Stimulated activated CD4-positive, alpha-beta T cell treated with anti-CD3 and anti-CD28 coated beads, Interleukin-1b, Interleukin-23, amount 100 ng/mL, for 24 hours (primary cell): ENCODE results near the gene MRPL2.

ENCODE experiments used
- DNase-seq, 4 experiments: peaks; one replicate each; pipeline ENCODE4 v3.0.0-alpha.2; 2020; ENCODE audit warnings: low read depth in 4 of 4, low spot score in 1 of 4

The MRPL2 gene

DNA sequence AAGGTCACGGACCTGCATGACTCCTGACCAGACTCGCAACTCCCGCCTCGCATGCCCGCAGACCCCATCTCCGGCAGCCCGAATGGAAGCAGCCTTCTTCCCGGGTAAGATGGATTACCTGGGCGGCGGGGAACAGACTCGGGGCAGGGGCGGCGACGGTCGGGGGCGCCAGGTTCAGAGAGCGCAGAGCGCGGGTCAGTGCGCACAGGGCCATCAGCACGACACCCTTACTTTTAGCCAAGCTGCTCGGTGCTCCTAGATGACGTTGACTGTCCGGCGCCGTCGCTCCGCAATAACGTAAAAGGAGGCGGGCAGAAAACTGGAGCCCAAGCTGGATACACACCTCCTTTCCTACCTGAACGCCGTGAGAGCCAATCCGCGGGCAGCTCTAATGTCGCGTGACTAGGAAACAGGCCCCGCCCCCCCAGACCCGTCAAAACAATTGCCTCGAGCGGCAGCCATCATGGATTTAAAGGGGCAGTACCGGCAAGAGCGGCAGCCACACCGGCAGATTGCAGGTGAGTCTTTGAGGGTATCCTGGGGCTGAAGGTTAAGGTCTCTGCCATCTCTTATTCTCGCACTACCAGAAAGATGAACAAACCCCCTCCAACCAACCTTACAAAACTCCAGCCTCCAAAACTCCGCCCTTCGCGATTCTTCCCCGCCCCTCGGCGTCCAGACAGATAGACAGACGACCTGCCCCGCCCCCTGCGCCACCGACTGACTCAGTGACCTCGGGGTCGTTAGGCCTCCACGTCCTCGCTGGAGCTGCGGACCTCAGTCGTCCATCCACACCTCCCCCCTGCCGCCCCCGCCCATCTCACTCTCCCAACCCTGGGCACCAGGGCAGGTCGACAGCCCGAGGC is at the start of gene MRPL2, which contains the start of gene KLC4:
TSS of gene MRPL2 (minus strand) at position 267 of the 866 bp plus-strand sequence. CDS start at position 214, 53 bp downstream.
TSS of gene KLC4 (plus strand) at position 464 of the 866 bp plus-strand sequence. CDS start 1,705 bp downstream, outside the sequence.
- peak; percentile 92 to 97 (median 93) for DNase-seq

DNA sequence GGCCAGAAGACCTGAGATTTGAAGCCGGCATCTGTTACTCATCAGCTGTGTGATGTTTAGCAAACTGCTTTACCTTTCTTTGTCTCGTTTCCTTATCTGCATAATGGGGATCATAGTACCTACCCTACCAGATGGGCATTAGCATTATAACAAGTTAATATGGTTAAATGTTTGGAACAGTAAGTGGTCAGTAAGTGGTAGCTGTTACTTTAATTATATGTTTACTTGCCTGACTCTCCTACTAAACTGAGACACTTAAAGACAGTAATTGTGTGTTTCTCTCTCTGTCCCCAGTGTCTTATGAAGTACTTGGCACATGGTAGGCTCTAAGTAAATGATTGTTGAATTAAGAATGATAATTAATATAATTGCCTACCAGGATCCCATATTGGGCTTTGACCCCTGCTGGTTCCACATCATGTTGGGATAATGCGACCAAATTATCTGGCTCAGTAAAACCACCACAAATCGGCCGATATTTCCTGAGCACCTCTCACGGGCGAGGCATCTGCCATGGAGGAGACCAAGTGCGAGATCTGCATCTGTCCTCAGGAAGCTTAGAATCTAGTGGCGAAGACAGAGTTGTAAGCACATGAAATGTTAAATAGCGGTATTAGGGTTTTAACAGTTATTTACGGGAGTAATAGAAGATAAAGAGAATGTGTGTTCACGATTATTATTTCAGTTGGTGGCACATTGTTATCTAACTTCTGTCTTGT is 48.3 kb upstream of the MRPL2 start:
- no peak for DNase-seq

DNA sequence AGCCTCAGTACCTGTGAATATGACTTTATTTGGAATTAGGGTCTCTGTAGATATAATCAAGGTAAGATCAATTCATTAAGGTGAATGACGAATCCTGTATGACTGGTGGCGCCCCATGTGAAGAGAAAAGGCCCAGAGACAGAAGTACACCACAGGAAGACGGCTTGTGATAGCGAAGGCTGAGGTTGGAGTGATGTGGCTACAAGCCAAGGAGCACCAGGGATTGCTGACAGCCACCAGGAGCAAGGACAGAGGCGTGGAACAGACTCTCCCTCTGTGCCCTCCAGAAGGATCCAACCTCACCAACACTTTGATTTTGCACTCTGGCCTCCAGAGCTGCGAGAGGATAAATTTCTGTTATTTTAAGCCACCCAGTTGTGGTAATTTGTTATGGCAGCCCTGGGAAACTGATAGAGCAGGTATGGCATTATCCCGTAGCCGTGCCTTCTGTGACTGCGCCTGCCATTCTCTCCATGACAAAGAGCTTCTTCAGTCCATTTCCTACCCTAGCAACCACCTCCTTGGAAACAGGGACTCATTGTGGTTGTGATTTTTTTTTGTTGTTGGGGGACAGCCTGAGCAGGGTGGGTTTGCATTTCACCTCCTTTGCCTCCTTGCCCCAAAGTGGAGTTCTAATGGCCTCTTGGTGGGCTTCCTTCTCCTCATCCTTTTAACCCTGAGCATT is 46.4 kb upstream of the MRPL2 start:
- no peak for DNase-seq

DNA sequence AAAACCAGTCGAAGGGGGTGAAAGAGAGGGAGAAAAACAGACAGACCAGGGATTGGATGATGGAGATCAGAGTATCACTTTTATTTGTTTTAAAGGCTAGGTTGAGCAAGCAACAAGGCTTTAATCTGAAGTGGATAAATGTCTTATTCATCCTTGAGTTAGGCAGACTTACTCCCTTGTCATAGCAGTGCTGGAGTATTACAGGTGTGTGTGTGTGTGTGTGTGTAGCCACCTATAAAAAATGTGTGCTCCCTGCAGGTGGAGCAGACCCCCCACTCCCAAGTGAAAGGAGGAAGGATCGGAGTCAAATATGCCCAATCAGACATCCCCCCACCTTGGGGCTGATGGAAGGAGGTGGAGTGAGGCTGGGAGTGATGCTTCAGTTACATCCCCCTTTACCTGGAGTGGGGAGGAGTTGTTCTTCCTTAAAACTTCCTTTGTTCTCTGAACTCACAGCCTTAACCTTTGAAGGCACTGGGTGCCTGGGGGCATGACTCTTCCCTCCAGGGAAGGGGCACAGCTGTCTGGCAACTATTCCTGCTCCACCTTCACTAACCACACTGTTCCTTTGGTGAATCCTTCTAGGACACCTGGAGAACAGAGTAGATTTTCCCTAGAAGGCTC is 44.1 kb upstream of the MRPL2 start:
- no peak for DNase-seq

DNA sequence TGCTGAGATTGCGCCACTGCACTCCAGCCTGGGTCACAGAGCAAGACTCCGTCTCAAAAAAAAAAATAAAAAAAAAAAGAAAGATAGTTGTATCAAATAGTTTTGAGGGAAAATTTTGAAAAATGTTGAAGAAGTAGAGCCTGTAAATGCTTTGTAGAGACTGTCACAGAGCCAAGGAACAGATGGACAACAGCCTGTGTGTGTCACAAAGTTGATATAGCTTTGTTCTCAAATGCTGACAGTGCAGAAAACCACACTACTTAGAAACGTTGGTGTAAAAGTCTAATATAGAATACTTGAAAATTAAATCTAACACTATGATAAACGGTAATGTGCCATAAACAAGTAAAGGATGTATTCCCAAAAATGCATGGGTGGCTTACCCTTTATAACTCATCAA is 42.3 kb upstream of the MRPL2 start:
- no peak for DNase-seq

DNA sequence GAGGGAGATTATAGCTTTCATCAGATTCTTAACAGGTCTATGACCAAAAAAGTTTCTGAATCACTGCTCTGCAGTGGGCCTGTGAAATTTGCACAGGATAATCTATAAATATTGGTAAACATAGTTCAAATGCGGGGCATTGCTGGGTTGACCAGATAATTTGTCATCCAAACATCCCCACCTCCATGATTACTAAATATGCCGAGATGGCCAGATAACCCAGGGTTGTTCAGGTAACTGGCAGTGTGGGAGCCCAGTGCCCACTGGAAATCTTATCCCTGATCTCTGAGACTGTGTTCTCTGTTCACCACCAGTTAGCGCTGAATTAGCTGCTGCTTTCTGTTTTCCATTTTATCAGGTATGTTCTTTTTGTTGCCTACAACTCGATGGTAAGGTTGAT is 38.3 kb upstream of the MRPL2 start:
- DNase-seq = no peak

DNA sequence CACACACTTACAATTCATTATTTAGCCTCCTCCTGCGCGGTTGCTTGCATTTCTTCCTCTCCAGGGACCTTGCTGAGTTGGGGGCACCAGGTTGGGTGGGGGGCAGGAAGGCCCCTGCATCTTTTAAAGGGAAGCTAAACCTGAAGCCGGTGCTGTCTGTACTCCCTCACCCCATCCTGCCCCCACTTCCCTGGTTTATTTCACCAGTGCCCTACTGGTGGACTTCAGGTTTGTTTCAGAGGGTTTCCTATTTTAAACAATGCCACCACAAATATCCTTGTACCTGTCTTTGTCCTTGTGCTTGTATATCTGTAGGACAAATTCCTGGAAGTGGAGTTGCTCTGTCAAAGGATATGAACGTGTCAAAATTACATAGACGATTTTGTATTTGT is 37.9 kb upstream of the MRPL2 start:
- DNase-seq = no peak

DNA sequence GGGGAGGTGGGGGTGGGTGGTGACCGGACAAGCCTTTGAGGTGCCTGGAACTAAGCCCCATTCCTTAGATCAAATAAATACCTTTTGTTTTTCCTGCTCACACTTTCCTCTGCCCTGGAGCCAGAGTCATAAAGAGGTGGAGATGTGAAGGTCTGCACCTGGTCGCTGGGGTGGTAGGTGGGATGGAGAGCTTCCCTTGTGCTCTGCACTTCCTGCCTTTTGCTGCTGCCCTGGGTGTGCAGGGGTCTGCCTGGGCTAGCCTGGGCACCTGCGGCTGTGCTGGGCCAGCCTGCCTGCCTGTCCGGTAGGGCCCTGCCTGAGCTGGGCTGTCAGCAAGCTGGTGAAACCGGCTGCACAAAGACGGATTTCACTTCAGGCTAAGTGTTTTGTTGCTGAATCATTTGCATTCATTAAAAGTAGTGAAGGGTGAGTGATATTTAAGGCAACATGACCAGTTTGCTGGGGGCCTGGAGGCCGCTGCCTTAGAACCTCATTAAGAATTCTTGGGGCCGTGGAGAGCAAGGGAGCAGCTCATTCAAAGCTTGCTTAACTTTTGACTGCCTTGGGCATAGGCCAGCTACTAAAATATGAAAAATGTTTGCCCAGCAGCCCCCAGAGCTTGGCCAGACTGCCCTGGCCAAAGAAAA is 37.3 kb upstream of the MRPL2 start:
- DNase-seq = no peak

DNA sequence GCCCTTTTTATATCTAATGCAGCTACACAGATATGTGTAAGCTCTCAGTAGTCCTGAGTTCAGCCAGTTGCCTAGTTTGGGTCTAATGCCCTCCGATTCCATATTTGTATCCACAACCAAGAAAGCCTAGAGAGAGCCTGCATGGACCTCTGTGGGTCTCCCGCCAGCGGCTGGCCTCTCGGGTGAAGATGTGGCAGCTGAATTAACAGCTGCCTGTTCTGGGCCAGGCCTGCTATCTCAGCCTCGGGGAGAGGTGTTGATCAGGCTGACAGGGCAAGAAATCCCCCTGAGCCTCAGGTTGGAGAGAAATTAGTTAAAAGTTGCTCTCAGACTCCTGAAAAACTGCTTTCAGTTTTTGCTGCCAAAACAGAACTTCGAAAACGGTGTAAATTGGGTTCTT is 36.7 kb upstream of the MRPL2 start:
- no peak for DNase-seq

DNA sequence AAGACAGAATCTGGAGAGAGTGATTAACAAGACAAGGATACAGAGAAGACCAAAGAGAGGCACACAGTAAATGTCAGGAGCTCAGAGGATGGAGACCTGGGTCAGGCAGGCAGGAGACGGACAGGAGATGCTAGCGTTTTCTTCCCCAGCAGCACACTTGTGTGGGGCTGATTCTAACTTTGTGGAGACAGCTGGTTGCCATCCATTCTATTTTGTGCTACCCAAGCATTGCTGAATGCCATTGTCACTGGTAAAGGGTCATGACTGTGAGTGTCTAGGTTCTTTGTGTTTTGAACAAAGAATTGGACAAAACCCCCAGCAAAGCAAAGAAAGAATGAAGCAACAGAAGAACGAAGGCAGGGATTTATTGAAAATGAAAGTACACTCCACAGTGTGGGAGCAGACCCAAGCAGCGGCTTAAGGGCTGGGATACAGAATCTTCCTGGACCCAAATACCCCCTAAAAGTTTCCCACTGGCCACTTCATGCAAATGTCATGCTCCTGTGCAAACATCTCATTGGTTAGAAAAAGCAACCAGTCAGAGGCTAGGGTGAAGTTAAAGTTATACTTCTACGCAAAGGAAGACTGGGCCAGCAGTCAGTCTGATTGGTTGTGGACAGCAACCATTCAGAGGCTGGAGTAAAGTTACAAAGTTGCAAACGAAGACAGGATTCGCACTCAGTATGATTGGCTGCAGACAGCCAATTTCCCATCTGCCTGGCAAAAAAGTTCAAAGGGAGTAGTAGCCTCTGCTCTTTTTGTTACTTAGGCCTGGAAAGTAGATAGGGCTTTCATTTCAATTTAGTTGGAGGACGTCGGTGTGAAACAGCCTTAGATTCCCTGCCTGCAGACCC is 34.4 kb upstream of the MRPL2 start:
- DNase-seq = no peak

DNA sequence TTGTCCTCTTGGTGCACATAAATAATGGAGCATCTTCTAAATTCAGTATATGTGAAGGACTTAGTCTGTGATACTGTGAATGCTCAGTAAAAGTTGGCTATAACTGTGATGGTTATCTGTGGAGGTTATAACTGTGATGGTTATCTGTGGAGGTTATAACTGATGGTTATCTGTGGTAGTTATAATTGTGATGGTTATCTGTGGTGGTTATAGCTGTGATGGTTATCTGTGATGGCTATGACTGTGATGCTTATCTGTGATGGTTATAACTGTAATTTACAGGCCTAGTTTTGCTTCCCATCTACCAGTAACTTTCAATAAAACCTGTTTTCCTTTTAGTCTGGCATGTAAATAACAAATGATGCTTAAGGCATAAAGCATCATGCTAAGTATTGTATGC is 33.4 kb upstream of the MRPL2 start:
- no peak for DNase-seq

DNA sequence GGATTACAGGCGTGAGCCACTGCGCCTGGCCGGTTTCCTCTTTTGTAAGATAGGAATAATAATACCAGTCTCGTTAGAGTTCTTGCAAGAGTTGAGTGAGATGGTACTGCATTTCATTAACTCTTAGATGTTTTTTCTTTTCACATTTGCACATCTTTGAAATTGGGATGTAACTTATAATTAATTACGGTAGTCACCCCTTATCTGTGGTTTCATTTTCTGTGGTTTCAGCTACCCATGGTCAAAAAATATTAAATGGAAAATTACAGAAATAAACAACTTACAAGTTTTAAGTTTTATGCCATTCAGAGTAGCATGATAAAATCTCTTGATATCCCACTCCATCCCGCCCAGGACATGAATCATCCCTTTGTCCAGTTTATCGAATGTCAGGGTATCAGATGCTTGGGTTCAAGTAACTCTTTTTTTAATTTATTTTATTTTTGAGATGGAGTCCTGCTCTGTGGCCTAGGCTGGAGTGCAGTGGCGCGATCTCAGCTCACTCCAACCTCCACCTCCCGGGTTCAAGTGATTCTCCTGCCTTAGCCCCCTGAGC is 32.3 kb upstream of the MRPL2 start:
- DNase-seq = no peak

DNA sequence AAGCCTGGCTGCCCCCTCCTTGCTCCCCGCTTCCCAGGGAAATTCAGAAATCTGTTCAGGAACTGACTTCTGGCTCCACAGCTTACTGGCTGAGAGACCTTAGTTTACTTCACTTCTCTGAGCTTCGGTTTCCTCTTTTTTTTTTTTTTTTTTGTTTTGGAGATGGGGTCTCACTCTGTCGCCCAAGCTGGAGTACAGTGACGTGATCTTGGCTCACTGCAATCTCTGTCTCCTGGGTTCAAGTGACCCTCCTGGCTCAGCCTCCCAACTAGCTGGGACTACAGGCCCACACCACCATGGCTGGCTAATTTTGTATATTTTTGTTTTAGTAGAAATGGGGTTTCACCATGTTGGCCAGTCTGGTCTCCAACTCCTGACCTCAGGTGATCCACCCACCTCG is 31.8 kb upstream of the MRPL2 start:
- DNase-seq = no peak

DNA sequence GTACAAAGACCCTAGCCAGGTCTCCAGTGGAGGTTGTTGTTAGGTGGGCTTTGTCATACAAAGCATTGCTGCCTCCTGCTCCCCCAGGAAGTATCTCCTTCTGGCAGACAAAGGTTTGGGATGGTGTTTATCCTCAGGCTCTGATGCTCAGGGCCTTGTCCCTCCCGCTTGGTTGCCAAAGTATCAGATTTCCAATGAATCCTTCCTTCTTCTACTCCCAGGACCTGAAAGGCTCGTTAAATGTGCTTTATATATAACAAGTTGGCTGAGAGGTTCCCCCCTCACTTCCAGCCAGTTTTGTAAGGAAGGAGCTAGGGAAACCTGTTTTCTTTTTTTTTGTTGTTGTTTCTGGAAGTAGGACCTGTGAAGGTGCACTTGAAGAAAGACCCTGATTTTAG is 31.3 kb upstream of the MRPL2 start:
- DNase-seq = no peak

DNA sequence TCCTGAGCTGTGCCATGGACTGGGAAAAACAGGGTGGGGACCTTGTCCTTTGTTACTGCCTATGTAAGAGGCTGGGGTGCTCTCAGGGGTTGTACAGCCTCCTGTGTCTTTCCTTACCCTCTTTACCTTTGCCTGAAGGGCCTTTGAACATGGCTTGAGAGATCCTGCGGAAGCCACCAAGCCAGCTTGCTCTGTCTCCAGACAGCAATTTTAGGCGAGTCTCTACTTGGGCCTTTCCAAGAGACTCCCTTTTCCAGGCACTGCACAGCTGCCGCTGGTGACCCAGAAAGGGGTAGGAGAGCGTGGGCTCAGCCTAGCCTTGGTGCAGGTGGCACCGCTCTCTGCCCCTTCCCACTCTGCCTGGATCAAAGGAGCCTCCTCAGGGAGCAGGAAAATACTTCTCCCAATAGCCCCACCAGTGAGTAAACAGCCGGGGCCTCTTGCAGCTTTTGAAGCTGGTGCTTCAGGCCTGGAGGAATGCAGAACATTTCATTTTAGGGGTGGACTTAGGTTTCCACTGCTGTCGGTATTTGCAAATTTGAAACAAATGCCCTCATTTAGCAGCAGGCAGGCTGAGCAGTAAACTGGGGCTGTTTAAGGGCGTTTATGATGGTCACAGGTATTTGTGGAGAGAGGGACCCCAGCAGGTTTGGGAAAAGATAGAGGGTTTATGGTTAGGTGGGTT is 30.8 kb upstream of the MRPL2 start:
- DNase-seq = no peak

DNA sequence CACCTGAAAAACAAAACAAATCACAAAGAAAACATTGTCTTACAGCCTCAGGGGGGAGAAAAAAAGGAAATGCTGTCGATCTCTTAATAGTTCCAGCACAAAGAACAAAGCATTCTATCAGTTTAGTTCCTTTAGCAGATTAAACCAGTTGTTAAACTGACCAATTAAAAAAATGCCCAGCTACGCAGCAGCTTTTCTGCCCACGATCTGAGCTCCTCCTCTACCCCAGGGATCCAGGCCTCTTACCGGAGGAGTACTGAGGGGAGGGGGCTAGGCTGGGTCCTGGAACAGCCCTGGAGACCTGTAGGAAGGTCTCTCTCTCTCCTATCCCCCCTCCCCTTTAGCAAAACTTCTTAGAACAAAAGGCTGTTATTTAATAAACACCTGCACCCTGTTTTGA is 30.2 kb upstream of the MRPL2 start:
- DNase-seq = no peak

DNA sequence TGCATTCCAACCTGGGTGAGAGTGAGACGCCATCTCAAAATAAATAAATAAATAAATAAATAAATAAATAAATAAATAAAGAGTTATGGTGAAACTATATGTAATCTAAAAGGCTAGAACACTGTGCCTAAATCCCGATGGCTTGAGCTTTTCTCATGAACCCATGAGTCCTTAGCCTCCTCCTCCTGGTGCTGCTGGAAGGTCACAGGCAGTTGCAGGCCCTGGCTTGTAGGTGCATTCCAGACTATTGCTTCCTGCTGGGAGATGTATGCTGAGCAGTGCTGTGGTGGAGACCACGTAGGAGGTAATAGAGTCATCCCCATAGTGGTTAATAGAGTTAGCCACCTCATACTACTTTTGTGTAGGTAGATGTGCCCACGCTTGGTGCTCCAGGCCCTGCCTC is 29.4 kb upstream of the MRPL2 start:
- DNase-seq = no peak

DNA sequence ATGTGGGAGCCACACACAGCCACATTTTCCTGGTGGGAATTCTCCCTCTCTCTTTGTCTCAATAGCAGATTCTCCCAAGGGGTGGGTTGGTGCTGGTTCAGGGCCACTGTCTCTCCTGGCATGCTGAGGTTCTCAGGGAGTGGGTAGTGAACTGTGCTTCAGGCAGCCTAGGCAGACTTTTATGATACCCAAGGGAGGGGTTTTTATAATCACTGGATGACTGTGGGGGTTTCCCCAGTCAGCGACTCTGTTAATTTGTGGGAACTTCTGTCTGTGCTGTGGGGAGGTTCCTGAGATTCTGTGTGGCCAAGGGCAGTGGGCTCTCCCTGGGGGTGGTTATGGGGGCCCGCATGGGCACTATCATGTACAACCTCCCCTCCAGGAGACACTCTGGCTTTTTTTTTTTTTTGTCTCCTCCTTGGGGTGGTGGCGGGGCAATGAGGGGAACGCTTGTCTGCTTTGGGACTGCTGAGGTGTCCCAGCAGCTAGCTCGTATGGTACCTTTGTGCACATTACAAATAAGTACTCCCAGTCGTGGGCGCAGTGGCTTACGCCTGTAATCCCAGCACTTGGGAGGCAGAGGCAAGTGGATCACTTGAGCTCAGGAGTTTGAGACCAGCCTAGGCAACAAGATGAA is 26.9 kb upstream of the MRPL2 start:
- peak in 1 of 4 experiments; percentile 22 for DNase-seq
